ENCODE data around the gene PTCD2.
"Not testable (repeated sequence)": the region's sequence is repeated elsewhere in the genome, so short reads cannot be mapped to it uniquely, and the experiment has no call there.

DNA sequence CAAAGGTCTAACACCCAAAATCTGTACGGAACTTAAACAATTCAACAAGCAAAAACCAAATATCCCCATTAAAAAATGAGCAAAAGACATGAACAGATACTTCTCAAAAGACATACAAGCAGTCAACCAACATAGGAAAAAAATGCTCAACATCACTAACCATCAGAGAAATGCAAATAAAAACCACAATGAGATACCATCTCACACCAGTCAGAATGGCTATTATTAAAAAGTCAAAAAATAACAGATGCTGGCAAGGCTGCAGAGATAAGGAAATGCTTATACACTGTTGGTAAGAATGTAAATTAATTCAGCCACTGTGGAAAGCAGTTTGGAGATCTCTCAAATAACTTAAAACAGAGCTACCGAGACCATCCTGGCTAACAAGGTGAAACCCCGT, 22.0 kb upstream of the PTCD2 start:
- not testable (repeated sequence) for TF ChIP-seq EZH2phosphoT487 (IDR thresholded peaks at IDR 0.05; ENCODE audit: borderline replicate concordance, low read depth, low read length); CTCF (conservative IDR thresholded peaks at IDR 0.05; ENCODE audit: low read length)
